GM12872 (cell line): ENCODE measurements around the gene KLHL14.
A peak's percentile ranks its signal among the peaks of the same experiment; 100 is the strongest.

Source experiments
- TF ChIP-seq, protein P1 (sequence below): IDR thresholded peaks from 3 replicates; pipeline ENCODE4 v1.5.1; 2011; ENCODE audit warnings: low read depth, mild to moderate bottlenecking, low read length, moderate library complexity; ENCODE audit not compliant: insufficient read depth

Gene KLHL14

DNA sequence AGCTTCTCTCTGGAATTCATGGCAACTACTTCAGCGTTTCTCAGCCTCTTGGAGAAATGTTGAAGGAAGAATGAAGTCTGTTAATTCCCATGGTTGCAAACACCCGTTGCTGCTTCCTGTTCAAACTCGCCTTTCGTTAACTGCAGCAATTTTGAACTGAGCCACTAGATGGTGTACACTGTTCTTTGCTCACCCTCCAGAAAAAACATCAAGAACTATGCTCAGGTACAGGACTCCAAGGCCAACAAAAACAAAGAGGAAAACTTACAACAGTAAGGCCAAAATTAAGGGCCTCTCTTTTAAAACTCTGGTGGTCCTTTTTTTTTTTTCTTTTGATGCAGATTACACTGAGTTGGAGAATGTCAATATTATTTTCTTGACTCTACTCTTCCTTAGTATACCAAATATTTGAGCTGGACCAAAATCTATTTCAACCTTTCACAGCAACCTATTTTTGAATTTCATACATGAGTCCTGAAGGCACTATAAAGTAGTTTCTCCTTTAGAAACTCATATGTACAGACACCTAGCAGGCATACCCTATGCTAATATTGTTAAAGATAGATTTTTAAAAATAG, 58.2 kb downstream of the KLHL14 start:
- TF ChIP-seq, protein P1, sequence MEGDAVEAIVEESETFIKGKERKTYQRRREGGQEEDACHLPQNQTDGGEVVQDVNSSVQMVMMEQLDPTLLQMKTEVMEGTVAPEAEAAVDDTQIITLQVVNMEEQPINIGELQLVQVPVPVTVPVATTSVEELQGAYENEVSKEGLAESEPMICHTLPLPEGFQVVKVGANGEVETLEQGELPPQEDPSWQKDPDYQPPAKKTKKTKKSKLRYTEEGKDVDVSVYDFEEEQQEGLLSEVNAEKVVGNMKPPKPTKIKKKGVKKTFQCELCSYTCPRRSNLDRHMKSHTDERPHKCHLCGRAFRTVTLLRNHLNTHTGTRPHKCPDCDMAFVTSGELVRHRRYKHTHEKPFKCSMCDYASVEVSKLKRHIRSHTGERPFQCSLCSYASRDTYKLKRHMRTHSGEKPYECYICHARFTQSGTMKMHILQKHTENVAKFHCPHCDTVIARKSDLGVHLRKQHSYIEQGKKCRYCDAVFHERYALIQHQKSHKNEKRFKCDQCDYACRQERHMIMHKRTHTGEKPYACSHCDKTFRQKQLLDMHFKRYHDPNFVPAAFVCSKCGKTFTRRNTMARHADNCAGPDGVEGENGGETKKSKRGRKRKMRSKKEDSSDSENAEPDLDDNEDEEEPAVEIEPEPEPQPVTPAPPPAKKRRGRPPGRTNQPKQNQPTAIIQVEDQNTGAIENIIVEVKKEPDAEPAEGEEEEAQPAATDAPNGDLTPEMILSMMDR: peak; percentile 86

DNA sequence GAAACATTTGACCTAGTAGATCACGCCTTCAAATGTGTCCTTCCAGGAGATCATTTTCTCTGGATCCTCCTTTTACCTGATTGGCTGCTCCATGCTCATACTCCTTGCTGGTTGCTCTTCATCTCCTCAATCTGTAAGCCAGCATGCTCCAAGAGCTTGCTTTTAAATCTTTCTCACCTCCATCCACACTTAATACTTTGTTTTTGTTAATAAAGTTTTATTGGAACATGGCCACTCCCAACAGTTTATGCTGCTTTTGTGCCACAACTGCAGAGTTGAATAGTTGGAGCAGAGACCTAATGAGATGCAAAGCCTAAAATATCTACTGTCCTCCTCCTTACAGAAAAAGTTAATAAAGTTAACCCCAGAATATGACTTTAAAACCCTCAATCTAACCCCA, 60.0 kb downstream of the KLHL14 start:
- TF ChIP-seq, protein P1: no peak

DNA sequence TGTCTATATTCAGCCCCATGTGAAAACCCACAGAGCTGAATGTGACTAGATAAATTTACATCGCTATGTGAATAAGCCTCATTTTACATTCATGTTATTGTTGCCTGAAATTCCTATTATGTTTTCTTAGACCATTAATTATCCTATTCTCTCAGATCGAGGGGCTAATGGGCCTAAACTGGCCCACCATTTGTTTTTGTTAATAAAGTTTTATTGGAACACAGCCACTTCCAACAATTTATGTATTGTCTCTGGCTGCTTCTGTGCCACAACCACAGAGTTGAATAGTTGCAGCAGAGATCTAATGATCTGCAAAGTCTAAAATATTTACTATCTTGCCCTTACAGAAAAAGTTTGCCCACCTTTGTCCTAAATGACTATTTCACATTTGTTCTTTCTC, 61.0 kb downstream of the KLHL14 start:
- TF ChIP-seq, protein P1: no peak

DNA sequence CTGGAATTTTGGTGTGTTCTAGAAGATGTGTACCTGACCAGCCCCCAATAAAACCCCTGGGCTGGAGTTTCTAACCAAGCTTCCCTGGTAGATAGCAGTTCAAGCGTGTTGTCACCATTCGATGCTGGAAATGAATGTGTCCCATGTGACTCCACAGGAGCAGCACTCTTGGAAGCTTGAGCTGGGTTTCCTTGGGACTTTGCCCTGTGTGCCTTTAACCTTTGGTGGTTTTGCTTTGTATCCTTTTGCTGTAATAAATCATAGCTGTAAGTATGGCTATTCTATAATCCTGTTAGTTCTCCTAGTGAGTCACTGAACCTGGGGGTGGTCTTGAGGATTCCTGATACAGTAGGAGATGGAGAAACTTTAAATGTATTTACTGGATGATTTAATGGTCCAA, 65.2 kb downstream of the KLHL14 start:
- TF ChIP-seq, protein P1: no peak

DNA sequence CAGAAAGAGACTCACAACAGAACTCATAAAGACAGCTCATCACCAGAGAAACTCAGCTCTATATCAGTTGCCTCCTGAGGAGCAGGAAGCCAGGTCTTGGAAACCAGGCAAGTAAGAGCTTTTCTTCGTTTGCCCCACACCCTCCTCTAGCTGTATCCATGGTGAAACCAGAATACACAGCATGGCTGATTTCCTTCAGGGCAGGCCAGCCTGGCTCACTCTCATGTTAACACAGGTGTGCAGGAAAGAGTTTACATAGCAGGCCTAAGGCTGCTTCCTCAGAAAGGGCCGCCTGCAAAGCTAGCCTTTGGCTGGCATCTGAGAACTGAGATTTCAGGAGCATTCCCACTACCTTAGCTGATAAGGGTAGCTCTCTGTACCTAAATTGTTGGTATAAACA, 65.7 kb downstream of the KLHL14 start:
- TF ChIP-seq, protein P1: no peak

DNA sequence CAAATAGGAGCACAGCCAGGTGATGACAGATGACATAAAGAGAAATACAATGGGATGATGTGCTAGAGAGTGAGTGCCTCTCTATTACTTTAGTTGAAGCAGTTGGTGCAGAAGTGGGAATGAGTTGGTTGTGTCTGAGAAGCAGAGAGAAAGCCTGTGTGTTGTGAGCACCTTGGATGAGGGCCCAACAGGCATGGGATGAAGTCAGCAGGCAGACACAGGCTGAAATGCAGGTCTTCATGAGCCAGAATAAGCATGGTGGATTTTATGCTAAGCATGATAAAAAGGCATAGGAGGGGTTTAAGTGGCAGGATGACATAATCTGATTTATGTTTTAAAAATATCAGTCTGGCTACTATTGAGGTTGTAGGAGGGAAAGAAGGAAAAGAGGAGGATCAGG, 71.5 kb downstream of the KLHL14 start:
- TF ChIP-seq, protein P1: no peak

DNA sequence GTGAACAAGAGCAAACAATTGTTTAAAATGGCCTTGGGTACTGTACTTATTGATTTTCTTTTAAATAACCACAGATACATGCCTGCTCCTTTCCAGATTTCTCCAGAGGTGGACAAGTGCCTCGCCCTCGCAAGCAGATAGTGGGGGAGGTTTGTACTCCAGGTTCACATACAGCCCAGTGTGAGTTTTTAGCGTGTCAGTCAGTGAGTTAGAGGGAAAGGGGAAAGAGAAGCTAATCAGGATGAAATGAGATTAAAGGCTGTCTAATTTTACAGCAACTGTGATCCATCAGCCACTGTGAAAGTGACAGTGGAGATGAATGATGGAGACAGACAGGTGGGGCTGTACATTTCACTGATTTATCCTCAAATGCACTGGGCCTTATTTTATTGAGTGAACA, 74.7 kb downstream of the KLHL14 start:
- TF ChIP-seq, protein P1: no peak

DNA sequence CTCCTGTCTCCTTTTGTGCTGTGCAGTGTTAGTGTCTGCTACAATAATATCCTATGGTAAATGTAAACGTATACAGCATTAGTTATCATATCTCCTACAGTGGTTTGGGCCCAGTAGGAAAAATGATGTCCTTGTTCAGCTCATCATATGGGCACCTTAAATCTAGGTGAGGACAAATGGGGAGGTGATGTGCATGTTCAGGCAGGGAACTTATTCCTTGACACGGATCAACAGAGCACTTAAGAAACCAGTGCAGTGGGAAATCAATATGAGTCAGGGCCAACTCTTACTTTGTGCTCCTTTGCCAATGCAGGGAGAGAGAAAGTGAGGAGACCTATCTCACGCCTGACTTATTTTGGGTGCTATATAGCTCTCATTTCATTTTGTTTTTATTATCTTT, 76.4 kb downstream of the KLHL14 start:
- TF ChIP-seq, protein P1: no peak
